HG03045 (cell line): Measurements from ENCODE around the gene L3HYPDH.

Experiments
- ATAC-seq: cut with Tn5 transposase; IDR thresholded peaks from one replicate; pipeline ENCODE4 v1.9.1; 2021; ENCODE audit warnings: mild to moderate bottlenecking, moderate library complexity; ENCODE audit not compliant: unreplicated experiment

Gene L3HYPDH

GRCh38 chr14:59427653-59428580, 56.3 kb downstream of the L3HYPDH start:
- ATAC-seq: no peak

GRCh38 chr14:59425322-59425935, 58.8 kb downstream of the L3HYPDH start:
- ATAC-seq: no peak

- ATAC-seq: no peak
Observed at GRCh38 chr14:59424341-59425071, 59.7 kb downstream of the L3HYPDH start.
